HG02610 (cell line): ENCODE data around the gene SF3B6.
"Not testable (repeated sequence)": the region's sequence is repeated elsewhere in the genome, so short reads cannot be mapped to it uniquely, and the experiment has no call there.

Experiments used
- ATAC-seq: cut with Tn5 transposase; IDR thresholded peaks from one replicate; pipeline ENCODE4 v1.9.1; 2021; ENCODE audit warnings: mild to moderate bottlenecking, moderate library complexity; ENCODE audit not compliant: unreplicated experiment

The SF3B6 gene

DNA sequence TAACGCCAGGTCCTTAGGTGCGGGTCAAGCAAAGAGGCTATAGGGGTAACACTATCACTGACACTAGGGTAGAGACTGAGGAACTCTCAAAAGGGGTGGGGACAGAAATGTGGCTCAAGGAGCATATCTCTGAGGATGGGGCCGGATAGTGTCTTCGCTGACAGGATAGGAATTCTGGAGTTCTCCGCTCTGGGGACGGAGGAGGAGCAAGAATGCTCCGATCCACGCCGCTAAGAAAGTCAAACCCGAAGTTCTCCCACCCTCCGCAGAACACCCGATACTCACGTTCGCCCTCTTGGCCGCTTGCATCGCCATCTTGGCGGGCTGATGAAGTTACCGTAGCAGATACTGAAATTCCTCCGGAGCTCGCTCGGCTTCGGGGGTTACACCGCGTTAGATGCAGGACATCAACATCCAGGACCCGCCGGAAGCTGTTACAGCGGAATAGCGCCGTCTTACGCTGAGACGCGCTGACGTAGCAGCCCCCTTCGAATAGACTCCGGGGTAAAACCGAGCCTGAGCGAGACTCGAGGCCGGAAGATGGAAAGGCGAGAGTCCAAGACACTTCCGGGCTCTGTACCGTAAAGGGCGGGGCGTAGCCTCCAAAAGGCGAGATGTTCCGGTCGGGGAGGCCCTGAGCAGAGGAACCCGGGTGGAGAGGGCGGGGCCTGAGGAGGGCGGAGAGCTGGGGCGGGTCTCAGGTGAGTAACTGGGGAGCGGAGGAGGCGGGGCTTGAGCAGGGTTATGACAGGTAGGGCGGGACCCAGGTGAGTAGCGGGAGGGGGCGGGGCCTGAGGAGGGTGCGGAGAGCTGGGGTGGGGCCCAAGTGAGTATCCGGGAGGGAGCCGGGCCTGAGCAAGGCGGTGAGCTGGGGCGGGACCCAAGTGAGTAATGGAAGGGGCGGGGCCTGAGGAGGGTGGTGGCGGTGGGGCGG is at the start of gene SF3B6:
SF3B6 (minus strand) TSS at position 412 of the 934 bp plus-strand sequence; CDS start at position 315, 97 bp downstream.
- ATAC-seq, result peak; percentile 96

DNA sequence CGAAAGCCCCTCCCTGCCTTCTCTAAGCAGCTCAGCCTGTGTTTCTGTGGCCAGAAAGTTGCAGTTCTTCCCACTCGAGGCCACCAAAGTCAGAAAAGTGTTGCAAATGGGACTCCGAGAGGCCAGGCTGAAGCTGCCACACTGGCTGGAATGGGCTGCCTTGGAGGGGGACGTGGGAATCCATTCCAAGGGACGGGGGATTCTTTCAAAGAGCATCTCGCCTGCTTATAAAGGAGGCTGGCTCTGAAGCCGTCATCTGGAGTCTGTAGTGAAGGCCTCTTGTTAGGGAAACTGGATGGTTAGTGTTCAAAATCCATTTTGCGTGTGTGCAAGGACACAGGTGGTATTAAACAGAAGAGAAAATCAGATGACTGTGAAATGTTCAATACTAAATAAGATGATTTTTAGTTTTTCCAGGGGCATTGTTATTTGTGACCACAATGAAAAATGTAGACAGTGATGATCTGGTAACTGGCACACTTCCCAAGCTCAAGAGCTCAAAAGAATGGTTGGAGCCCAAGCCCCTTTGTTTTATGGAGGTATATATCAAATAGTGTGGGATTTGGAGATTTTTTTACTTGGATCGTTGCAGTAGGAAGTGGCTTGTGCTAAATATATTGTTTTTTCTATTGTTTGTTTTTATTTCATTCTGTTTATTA is 47.9 kb upstream of the SF3B6 start:
- no peak for ATAC-seq

GRCh38 chr2:24123195-24123921 is 47.2 kb upstream of the SF3B6 start, which contains the start of the genes FAM228B and PFN4:
TSS of gene FAM228B (plus strand) at chr2:24123469. CDS start at chr2:24124362, 893 bp downstream.
TSS of gene PFN4 (minus strand) at chr2:24123334. CDS start at chr2:24122535, 799 bp downstream.
- peak; percentile 89 for ATAC-seq

DNA sequence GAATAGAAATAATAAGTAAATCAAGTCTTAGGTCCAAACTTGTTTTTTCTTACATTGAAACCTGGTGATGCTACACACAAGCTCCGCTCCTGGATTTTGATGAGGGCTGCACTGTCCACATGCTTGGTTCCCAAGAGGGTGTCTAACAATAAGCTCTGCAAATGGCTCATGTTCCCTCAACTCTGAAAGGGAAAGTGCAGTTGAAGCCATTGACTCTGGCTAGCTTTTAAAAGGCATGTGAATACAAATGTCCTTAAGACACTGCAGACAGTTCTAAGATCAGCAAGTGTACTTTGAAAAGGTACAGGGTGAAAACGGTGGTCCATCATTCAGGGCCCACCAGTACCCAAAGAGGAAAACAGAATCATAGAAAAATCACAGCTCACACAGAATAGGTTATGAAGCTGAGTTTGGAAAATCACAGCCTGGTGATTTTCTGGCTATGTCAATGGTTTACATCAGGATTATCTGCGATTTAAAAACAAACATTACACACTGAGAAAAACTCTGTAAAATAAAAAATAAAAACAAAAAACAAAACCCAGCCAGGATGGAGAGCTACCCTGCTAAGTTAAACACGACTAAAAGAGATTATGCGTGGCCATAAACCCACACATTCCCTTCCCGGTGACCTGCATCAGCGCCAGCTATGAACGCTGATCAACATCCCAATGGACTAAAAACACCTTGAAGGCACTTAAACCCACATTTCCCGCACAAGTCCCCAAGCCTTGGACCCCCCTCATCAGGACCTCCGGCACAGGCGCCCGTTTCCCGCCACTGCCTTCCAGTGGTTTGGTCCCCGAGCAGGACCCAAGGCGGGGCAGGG is 46.5 kb upstream of the SF3B6 start:
- ATAC-seq, result no peak

- no peak for ATAC-seq
Observed at GRCh38 chr2:24121469-24121868, 45.3 kb upstream of the SF3B6 start.

DNA sequence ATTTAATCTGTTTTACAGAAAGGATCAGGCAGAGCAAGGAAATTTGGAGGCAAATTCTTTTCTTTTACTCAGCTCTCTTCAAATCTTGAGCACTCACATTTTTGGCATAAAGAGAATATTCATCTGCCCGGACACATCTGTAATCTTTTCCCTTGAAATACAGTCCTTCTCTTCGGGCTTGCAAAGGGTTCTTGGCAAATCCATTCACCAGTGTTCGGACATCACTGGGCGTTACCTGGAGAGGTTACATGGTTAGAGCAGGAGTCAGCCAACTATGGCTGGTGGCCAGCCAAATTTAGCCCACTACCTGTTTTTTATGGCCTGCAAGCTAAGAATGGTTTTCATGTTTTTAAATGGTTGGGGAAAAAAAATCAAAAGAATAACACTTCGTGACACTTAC is 44.9 kb upstream of the SF3B6 start:
- no peak for ATAC-seq

- no peak for ATAC-seq
Observed at GRCh38 chr2:24117902-24118301, 41.8 kb upstream of the SF3B6 start.

DNA sequence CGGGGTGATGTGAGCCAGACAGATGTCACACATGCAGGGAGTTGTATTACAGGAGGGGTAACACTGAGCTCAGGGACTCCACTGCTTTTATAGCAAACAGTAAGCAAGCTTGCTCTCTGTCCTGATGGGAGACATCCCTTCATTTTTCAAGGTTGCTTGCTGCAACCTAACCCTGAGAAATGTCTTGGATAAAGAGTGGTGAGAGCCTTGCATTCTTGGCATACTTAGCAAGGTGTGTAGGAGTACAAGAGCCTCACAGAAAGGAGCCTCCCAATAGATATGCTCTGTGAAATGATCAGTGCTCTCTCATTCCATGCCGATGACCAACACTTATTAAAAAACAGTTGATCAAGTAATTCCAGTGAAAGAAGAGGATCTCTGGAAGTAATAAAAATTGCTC is 38.9 kb upstream of the SF3B6 start:
- ATAC-seq, result no peak

GRCh38 chr2:24111407-24111901 is 35.3 kb upstream of the SF3B6 start:
- ATAC-seq, result no peak

DNA sequence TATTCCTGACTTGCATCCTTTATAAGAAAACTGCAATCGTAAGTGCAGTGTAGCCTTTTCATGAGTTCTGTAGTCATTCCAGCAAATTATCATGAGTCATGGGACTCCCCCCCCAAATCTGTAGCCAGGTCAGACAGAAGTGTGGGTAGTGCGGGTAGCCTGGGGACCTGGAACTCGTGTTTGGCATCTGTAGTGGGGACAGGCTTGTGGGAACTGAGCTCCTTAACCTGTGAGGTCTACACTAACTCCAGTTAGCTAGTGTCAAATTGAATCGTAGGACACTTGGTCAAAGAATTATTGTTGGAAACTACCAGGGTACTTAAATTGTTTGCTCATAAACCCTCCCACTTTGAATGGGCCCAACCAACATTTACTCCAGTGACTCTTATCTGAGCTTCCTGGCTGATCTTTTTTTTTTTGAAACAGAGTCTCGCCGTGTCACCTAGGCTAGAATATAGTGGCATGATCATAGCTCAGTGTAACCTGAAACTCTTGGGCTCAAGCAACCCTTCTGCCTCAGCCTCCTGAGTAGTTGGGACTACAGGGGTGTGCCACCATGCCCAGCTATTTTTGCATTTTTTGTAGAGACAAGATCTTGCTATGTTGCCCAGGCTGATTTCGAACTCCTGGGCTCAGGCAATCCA is 34.7 kb upstream of the SF3B6 start:
- no peak for ATAC-seq

DNA sequence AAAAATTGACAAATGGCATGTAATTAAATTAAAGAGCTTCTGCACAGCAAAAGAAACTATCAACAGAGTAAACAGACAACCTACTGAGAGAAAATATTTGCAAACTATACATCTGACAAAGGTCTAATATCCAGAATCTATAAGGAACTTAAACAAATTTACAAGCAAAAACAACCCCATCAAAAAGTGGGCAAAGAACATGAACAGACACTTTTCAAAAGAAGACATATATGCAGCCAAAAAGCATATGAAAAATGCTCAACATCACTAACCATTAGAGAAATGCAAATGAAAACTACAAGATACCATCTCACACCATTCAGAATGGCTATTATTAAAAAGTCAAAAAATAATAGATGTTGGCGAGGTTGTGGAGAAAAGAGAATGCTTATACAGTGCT is 33.3 kb upstream of the SF3B6 start:
- not testable (repeated sequence) for ATAC-seq

DNA sequence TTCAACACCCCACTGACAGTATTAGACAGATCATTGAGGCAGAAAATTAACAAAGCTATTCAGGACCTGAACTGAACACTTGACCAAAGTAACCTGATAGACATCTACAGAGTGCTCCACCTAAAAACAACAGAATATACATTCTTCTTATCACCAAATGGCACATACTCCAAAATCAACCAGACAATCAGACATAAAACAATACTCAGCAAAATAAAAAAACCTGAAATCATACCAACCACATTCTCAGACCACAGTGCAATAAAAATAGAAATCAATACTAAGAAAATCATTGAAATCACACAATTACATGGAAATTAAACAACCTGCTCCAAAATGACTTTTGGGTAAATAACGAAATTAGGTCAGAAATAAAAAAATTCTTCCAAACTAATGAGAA is 31.2 kb upstream of the SF3B6 start:
- no peak for ATAC-seq

- ATAC-seq, result no peak
Observed at GRCh38 chr2:24106786-24107185, 30.7 kb upstream of the SF3B6 start.

DNA sequence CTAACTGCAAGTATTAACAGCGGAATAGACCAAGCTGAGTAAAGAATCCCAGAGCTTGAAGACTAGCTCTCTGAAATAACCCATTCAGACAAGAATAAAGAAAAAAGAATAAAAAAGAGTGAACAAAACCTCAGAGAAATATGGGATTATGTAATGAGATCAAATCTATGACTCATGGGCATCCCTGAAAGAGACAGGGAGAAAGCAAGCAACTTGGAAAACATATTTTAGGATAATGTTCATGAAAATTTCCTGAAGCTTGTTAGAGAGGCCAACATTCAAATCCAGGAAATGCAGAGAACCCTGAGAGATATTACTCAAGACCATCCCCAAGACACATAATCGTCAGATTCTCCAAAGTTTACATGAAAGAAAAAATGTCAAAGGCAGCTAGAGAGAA is 29.7 kb upstream of the SF3B6 start:
- ATAC-seq, result no peak

DNA sequence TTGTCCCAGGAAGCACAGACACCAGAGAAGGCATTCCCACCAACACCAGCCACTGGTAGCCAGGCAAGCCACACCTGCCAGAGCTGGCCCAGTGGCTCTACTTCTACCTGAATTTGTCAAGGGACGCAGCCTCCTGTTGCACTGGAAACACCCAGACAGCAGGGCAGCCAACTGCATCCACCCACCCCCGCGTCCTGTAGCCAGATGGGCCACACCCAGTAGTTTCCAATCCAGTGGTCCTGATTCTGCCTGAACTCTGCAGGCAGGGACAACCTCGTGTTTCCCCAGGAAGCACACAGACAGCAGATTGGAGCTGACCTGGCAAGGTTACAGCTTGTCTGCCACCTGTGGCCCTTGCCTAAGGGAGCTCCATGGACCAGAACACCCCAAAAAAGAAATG is 28.8 kb upstream of the SF3B6 start:
- ATAC-seq, result no peak

DNA sequence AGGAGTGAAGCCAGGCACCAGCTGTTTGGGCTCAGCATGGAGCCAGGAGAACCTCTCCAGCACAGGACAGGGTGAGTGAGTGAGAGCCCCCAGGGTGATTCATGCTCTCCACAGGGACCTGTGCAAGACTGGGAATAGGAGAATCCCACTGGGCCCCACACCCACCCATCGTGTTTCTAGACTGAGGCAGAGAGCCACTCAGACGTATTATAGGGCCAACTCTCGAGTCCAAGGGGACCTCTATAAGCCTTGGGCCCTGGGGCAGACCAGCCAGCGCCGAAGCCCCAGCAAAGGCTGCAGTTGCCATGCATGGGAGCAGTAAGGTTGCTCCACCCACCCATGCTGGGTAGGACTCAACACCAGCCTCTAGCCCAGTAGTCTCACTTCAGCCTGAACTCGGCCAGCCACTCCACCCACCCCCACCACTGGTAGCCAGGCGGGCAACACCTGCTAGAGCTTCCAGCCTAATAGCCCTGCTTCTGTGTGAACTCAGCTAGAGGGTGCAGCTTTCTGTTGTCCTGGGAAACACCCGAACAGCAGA is 28.1 kb upstream of the SF3B6 start:
- no peak for ATAC-seq

GRCh38 chr2:24102677-24103076 is 26.6 kb upstream of the SF3B6 start:
- no peak for ATAC-seq

DNA sequence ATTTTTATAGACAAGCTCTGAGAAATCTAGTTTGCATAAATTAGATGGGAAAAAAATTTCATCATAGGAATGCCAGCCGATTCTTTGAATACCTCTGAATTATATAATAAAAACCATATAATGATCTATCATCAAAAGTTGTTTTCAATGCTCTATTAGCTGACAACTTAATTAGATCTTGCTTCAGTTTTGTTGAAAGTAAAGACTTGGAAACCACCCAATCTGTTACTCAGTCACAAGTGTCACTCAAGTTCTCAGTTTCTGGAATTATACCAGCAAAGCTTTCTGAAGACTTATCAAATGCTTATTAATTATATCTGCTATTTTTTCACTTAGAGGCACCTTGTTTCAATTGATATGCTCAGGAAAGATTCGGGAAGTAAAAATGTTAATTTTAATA is 25.9 kb upstream of the SF3B6 start:
- no peak for ATAC-seq

DNA sequence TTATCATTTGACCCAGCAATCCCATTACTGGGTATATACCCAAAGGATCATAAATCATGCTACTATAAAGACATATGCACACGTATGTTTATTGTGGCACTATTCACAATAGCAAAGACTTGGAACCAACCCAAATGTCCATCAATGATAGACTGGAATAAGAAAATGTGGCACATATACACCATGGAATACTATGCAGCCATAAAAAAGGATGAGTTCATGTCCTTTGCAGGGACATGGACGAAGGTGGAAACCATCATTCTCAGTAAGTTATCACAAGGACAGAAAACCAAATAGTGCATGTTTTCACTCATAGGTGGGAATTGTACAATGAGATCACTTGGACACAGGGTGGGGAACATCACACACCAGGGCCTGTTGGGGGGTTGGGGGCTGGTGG is 24.6 kb upstream of the SF3B6 start:
- not testable (repeated sequence) for ATAC-seq
